ENCODE results near the gene CRX.

- no peak for TF ChIP-seq CTCF (IDR thresholded peaks at IDR 0.05; ENCODE audit: borderline replicate concordance, extremely low read depth, low read length, poor library complexity, severe bottlenecking)
- TF ChIP-seq EZH2 (IDR thresholded peaks at IDR 0.05; ENCODE audit: borderline replicate concordance, low read depth, low read length, severe bottlenecking) = no peak
Measured at GRCh38 chr19:47779524-47780214, 42.1 kb upstream of the CRX start.
